ENCODE measurements around the gene FAIM2.

The FAIM2 gene

GRCh38 chr12:49949866-49950265, 46.2 kb upstream of the FAIM2 start:
- ChIA-PET POLR2A (interaction anchor here (1.5 kb wide), 1 partner anchor 11 kb away, joined by 3 read pairs; the partner anchor contains the start of gene AQP5), CTCF (interaction anchor here (1.0 to 6.7 kb wide), 7 partner anchors 9 to 140 kb away, joined by 3 to 173 read pairs (median 5); no protein-coding TSS in a partner anchor)
- TF ChIP-seq, protein P1, sequence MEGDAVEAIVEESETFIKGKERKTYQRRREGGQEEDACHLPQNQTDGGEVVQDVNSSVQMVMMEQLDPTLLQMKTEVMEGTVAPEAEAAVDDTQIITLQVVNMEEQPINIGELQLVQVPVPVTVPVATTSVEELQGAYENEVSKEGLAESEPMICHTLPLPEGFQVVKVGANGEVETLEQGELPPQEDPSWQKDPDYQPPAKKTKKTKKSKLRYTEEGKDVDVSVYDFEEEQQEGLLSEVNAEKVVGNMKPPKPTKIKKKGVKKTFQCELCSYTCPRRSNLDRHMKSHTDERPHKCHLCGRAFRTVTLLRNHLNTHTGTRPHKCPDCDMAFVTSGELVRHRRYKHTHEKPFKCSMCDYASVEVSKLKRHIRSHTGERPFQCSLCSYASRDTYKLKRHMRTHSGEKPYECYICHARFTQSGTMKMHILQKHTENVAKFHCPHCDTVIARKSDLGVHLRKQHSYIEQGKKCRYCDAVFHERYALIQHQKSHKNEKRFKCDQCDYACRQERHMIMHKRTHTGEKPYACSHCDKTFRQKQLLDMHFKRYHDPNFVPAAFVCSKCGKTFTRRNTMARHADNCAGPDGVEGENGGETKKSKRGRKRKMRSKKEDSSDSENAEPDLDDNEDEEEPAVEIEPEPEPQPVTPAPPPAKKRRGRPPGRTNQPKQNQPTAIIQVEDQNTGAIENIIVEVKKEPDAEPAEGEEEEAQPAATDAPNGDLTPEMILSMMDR (IDR thresholded peaks at IDR 0.05; ENCODE audit: insufficient read depth, low read length, missing control alignments) = no peak
- H3K4me3 ChIP-seq (ENCODE audit: low read depth, low read length) = no peak overlapping the region
- no peak for DNase-seq (ENCODE audit: low read depth, low spot score)

GRCh38 chr12:49948866-49949845, 45.5 kb upstream of the FAIM2 start:
- H3K4me3 ChIP-seq (ENCODE audit: low read depth, low read length) = no peak overlapping the region
- no peak for DNase-seq (ENCODE audit: low read depth, low spot score)
- CTCF ChIA-PET = interaction anchor here (1.0 to 6.7 kb wide), 9 partner anchors 10 to 141 kb away, joined by 3 to 173 read pairs (median 5); no protein-coding TSS in a partner anchor
- POLR2A ChIA-PET = interaction anchor here (1.5 kb wide), 1 partner anchor 12 kb away, joined by 3 read pairs; the partner anchor contains the start of gene AQP5
- TF ChIP-seq, protein P1 (IDR thresholded peaks at IDR 0.05; ENCODE audit: insufficient read depth, low read length, missing control alignments) = no peak

DNA sequence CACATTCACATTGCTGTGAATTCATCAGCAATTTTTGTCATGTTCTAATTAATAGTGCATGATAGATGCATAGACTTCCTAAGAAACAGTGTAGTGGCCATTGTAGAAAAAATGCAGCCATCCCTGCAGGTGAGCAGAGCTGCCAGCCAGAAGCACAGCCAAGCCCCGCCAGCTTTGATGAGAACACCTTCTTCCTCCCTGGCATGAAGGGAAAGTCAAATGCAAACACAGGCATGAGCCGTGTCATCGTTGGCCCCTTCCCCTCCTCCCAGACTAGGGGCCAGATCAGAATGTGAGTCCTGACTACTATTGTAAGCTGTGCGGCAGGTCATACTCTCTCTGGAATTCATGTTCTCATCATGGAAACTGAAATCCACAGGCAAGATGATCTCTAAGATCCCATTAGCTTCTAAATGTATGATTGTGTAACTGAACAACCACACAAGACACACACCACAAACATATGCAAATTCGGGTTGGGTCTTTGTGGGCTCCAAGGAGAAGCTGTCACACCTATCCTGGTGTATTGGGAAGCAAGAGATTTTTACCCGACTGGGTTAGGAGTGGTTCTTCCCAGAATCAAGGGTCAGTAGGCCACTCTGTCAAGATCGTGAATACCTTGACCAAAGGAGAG, 44.0 kb upstream of the FAIM2 start:
- CTCF ChIA-PET = interaction anchor here (0.8 to 6.7 kb wide), 9 partner anchors 10 to 107 kb away, joined by 3 to 173 read pairs (median 6); partner anchors contain the start of gene AQP5
- DNase-seq (ENCODE audit: low read depth, low spot score) = no peak
- TF ChIP-seq, protein P1 (IDR thresholded peaks at IDR 0.05; ENCODE audit: insufficient read depth, low read length, missing control alignments) = no peak
- no peak overlapping the region for H3K4me3 ChIP-seq (ENCODE audit: low read depth, low read length)
- POLR2A ChIA-PET = no interaction called here

DNA sequence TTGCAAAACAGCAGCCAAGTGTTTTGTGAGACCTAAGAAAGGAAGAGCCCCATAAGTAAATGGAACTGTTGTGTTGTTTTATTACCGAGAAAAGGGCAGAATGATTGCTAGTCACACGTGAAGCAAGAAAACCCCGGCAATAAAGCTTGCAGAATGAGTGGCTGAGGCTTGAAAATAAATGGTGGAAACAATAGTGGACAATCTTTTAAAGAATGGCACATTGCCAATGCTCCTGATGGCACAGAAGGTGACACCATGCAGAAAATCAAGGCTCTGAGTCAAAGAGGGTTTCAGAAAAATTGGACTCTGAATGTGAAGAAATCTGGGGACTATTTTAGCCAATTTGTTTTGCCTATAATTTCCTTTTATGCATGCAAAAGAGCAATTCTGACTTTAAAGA, 42.8 kb upstream of the FAIM2 start:
- DNase-seq (ENCODE audit: low read depth, low spot score) = no peak
- CTCF ChIA-PET = interaction anchor here (0.9 to 6.7 kb wide), 48 partner anchors 11 to 264 kb away, joined by 3 to 173 read pairs (median 6); partner anchors contain the start of genes AQP5, AQP6, RACGAP1 and SMARCD1
- no peak overlapping the region for H3K4me3 ChIP-seq (ENCODE audit: low read depth, low read length)
- POLR2A ChIA-PET = interaction anchor here (0.9 kb wide), 1 partner anchor 8 kb away, joined by 3 read pairs; no protein-coding TSS in a partner anchor
- TF ChIP-seq, protein P1 (IDR thresholded peaks at IDR 0.05; ENCODE audit: insufficient read depth, low read length, missing control alignments) = no peak

- DNase-seq (ENCODE audit: low read depth, low spot score) = no peak
- TF ChIP-seq, protein P1 (IDR thresholded peaks at IDR 0.05; ENCODE audit: insufficient read depth, low read length, missing control alignments) = no peak
- CTCF ChIA-PET = interaction anchor here (0.8 to 6.7 kb wide), 60 partner anchors 12 to 265 kb away, joined by 3 to 173 read pairs (median 6); partner anchors contain the start of genes AQP5, AQP6, RACGAP1 and SMARCD1
- POLR2A ChIA-PET = interaction anchor here (0.9 kb wide), 1 partner anchor 8 kb away, joined by 3 read pairs; no protein-coding TSS in a partner anchor
- no peak overlapping the region for H3K4me3 ChIP-seq (ENCODE audit: low read depth, low read length)
These were observed 42.4 kb upstream of the FAIM2 start for GRCh38 chr12:49946086-49946485.

Data from AG04449 (cell line).